Neural progenitor cell (in vitro differentiated cells): ENCODE results near the gene SIRT7. TPM values are rescaled to one million over a fixed set of nuclear protein-coding genes. Genes with fewer than 3 reads are reported as not detected.

Experiments used
- DNase-seq: peaks from one replicate; pipeline ENCODE4 v3.0.0-alpha.2; 2016; ENCODE audit warnings: low spot score
- H2AFZ ChIP-seq: fragments of 200-600 bp; sonication (generic); replicated peaks from 2 replicates; pipeline ENCODE4 v1.6.1; 2016; ENCODE audit warnings: antibody characterized with exemption
- H3F3A ChIP-seq: fragments of 200-600 bp; sonication (generic); 2 replicates; pipeline ENCODE4 v1.6.1; 2016; ENCODE audit warnings: antibody characterized with exemption, low read depth
- H3K27ac ChIP-seq: fragments of 200-600 bp; sonication (generic); 2 replicates; pipeline ENCODE4 v1.5.1; 2016; ENCODE audit warnings: mild to moderate bottlenecking
- H3K27me3 ChIP-seq: fragments of 200-600 bp; sonication (generic); 2 replicates; pipeline ENCODE4 v1.6.1; 2016; ENCODE audit warnings: mild to moderate bottlenecking, moderate library complexity
- H3K36me3 ChIP-seq: fragments of 200-600 bp; sonication (generic); 2 replicates; pipeline ENCODE4 v1.5.1; 2016
- H3K4me1 ChIP-seq: fragments of 200-600 bp; sonication (generic); 2 replicates; pipeline ENCODE4 v1.6.1; 2016; ENCODE audit warnings: mixed run types
- H3K4me2 ChIP-seq: fragments of 200-600 bp; sonication (generic); 2 replicates; pipeline ENCODE4 v1.6.1; 2016
- H3K4me3 ChIP-seq: fragments of 200-600 bp; sonication (generic); 2 replicates; pipeline ENCODE4 v1.5.1; 2016
- H3K79me2 ChIP-seq: fragments of 200-600 bp; sonication (generic); 2 replicates; pipeline ENCODE4 v1.6.1; 2016; ENCODE audit warnings: low read depth
- H3K9ac ChIP-seq: fragments of 200-600 bp; sonication (generic); 2 replicates; pipeline ENCODE4 v1.6.1; 2016
- H3K9me3 ChIP-seq: fragments of 200-600 bp; sonication (generic); 2 replicates; pipeline ENCODE4 v1.5.1; 2016; ENCODE audit warnings: low read depth
- H4K20me1 ChIP-seq: fragments of 200-600 bp; sonication (generic); 2 replicates; pipeline ENCODE4 v1.6.1; 2016; ENCODE audit warnings: low read depth
- H3K27ac Mint-ChIP-seq: 3 replicates; pipeline ENCODE4 v1.8.0; 2021; ENCODE audit warnings: mixed read lengths
- H3K27me3 Mint-ChIP-seq: 2 replicates; pipeline ENCODE4 v1.8.0; 2022; ENCODE audit warnings: low read depth, mild to moderate bottlenecking, inconsistent platforms, moderate library complexity, mixed read lengths; ENCODE audit not compliant: insufficient read depth
- H3K36me3 Mint-ChIP-seq: 3 replicates; pipeline ENCODE4 v1.8.0; 2021; ENCODE audit warnings: mixed read lengths
- H3K4me1 Mint-ChIP-seq: 3 replicates; pipeline ENCODE4 v1.8.0; 2021; ENCODE audit warnings: mixed read lengths
- H3K4me3 Mint-ChIP-seq: 3 replicates; pipeline ENCODE4 v1.8.0; 2021; ENCODE audit warnings: mild to moderate bottlenecking, moderate library complexity, mixed read lengths
- H3K9me3 Mint-ChIP-seq: 3 replicates; pipeline ENCODE4 v1.8.0; 2020; ENCODE audit warnings: mixed read lengths
- EZH2 ChIP-seq: fragments of 200-600 bp; sonication (generic); IDR thresholded peaks from 2 replicates; pipeline ENCODE4 v1.6.1; 2017; ENCODE audit warnings: antibody characterized with exemption, mild to moderate bottlenecking, moderate library complexity
- EZH2phosphoT487 ChIP-seq: fragments of 200-600 bp; sonication (generic); IDR thresholded peaks from 2 replicates; pipeline ENCODE4 v1.6.1; 2017; ENCODE audit warnings: antibody characterized with exemption
- total RNA-seq: library from RNA; depleted of rRNA; stranded (reverse); fragments of >200 nt; gene quantifications from 2 replicates; pipeline ENCODE4 v1.2.3, GENCODE V29; 2015; ENCODE audit warnings: low replicate concordance
- TF ChIP-seq, protein P1 (sequence below): fragments of 200-600 bp; sonication (generic); IDR thresholded peaks from 2 replicates; pipeline ENCODE4 v1.5.1; 2017; ENCODE audit warnings: antibody characterized with exemption, mild to moderate bottlenecking

Gene SIRT7
- total RNA-seq, 1 donor from 2014 or later, result 5.1 TPM

- no peak overlapping the region for H3K27ac Mint-ChIP-seq
- Histone ChIP-seq H3K36me3 (no peaks in the 10 kb centered on the region), H4K20me1 (peaks cover 31% of the 10 kb centered on the region), H3K27me3 (no peaks in the 10 kb centered on the region), H3K4me3 (peak overlapping the region; percentile 96), H3K79me2 (peaks cover 29% of the 10 kb centered on the region), H3K27ac (no peak overlapping the region), H3F3A (peaks cover 42% of the 10 kb centered on the region), H3K9me3 (no peaks in the 10 kb centered on the region), H3K9ac (no peak overlapping the region), H2AFZ (no peak overlapping the region), H3K4me2 (peak overlapping the region; percentile 90), H3K4me1 (peaks cover 10% of the 10 kb centered on the region)
- TF ChIP-seq, protein P1, sequence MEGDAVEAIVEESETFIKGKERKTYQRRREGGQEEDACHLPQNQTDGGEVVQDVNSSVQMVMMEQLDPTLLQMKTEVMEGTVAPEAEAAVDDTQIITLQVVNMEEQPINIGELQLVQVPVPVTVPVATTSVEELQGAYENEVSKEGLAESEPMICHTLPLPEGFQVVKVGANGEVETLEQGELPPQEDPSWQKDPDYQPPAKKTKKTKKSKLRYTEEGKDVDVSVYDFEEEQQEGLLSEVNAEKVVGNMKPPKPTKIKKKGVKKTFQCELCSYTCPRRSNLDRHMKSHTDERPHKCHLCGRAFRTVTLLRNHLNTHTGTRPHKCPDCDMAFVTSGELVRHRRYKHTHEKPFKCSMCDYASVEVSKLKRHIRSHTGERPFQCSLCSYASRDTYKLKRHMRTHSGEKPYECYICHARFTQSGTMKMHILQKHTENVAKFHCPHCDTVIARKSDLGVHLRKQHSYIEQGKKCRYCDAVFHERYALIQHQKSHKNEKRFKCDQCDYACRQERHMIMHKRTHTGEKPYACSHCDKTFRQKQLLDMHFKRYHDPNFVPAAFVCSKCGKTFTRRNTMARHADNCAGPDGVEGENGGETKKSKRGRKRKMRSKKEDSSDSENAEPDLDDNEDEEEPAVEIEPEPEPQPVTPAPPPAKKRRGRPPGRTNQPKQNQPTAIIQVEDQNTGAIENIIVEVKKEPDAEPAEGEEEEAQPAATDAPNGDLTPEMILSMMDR, result no peak
- TF ChIP-seq EZH2 (no peak), EZH2phosphoT487 (no peak)
- peaks cover 13% of the 10 kb centered on the region for H3K36me3 Mint-ChIP-seq
- peaks cover 2% of the 10 kb centered on the region for H3K27me3 Mint-ChIP-seq
- H3K4me3 Mint-ChIP-seq, result peak overlapping the region; percentile 81
- no peaks in the 10 kb centered on the region for H3K9me3 Mint-ChIP-seq
- peaks cover 20% of the 10 kb centered on the region for H3K4me1 Mint-ChIP-seq
- no peak for DNase-seq
These were observed 1.6 kb downstream of the SIRT7 start for GRCh38 chr17:81916234-81917001.

DNA sequence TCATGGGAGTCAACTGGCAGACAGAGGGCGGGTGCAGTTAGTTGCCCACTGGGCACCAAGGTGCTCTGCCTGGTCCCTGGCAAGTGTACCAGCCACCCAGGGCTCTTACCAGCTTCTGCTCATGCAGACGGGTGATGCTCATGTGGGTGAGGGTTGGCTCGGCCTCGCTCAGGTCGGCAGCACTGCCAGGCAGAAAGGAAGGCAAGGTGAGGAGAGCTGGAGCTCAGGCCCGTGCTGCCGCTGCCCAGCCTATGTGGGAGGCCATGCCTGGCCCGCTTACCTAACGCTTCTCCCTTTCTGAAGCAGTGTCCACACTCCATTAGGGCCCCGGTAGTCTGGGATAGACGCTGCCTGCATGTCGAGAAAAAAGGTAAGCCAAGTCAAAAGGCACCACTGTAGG lies 2.6 kb downstream of the SIRT7 start:
- H3K4me3 ChIP-seq, result no peak overlapping the region
- H3K4me1 ChIP-seq, result peaks cover 13% of the 10 kb centered on the region
- no peak overlapping the region for H3K4me2 ChIP-seq
- peaks cover 18% of the 10 kb centered on the region for H3K79me2 ChIP-seq
- no peak overlapping the region for H2AFZ ChIP-seq
- peaks cover 6% of the 10 kb centered on the region for H3K27me3 ChIP-seq
- Mint-ChIP-seq H3K27ac (no peak overlapping the region), H3K9me3 (no peaks in the 10 kb centered on the region), H3K4me1 (peaks cover 20% of the 10 kb centered on the region), H3K27me3 (peaks cover 2% of the 10 kb centered on the region), H3K36me3 (peaks cover 11% of the 10 kb centered on the region), H3K4me3 (no peak overlapping the region)
- peaks cover 45% of the 10 kb centered on the region for H3F3A ChIP-seq
- H3K36me3 ChIP-seq, result no peaks in the 10 kb centered on the region
- H3K27ac ChIP-seq, result no peak overlapping the region
- no peaks in the 10 kb centered on the region for H3K9me3 ChIP-seq
- peaks cover 37% of the 10 kb centered on the region for H4K20me1 ChIP-seq
- no peak overlapping the region for H3K9ac ChIP-seq
- TF ChIP-seq, protein P1, result no peak
- TF ChIP-seq EZH2phosphoT487 (no peak), EZH2 (no peak)
- DNase-seq, result no peak

DNA sequence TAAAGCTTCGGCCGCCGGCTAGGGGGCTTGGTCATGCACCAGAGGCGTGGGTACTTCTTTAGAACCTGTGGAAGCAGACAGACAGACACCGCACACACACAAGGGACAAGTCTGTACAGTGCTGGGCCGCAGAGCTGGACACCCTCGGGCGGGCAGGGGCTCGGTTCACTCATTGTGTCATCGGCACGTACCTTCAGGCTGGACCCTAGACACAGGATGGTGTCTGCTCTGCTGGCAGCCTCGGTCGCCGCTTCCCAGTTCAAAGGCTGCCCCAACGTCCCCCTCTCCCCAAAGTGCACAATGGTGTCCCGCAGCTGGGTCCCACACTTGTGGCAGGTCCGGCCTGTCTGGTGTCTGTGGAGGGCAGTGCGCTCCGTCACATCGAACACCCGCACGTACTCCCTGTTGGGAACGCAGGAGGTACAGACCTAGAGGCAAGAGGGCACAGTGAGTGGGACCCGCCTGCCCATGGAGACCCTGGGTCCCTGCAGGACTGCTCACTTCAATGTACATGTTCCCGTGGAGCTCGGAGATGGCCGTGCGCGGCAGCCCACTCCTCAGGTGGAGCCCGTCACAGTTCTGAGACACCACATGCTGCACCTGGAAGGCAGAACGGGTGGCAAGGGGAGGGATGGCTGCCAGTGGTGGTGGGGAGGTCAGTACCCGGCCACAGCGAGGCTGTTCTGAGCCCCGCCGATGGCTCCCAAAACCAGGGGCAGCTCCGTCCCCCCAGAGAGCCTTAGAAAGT lies 3.7 kb downstream of the SIRT7 start:
- DNase-seq, result no peak
- no peak overlapping the region for H3K27ac Mint-ChIP-seq
- no peak overlapping the region for H3K9ac ChIP-seq
- peak overlapping the region; percentile 21 for H3K4me3 Mint-ChIP-seq
- TF ChIP-seq, protein P1, result no peak
- TF ChIP-seq EZH2, result no peak
- TF ChIP-seq EZH2phosphoT487, result no peak
- H3K79me2 ChIP-seq, result peaks cover 15% of the 10 kb centered on the region
- H3F3A ChIP-seq, result peaks cover 49% of the 10 kb centered on the region
- H3K4me2 ChIP-seq, result no peak overlapping the region
- H3K27ac ChIP-seq, result no peak overlapping the region
- H3K9me3 Mint-ChIP-seq, result no peaks in the 10 kb centered on the region
- peaks cover 16% of the 10 kb centered on the region for H3K4me1 ChIP-seq
- H2AFZ ChIP-seq, result no peak overlapping the region
- peaks cover 27% of the 10 kb centered on the region for H3K4me1 Mint-ChIP-seq
- H3K27me3 ChIP-seq, result peaks cover 17% of the 10 kb centered on the region
- no peaks in the 10 kb centered on the region for H3K27me3 Mint-ChIP-seq
- no peak overlapping the region for H3K4me3 ChIP-seq
- no peaks in the 10 kb centered on the region for H3K36me3 ChIP-seq
- peaks cover 11% of the 10 kb centered on the region for H3K36me3 Mint-ChIP-seq
- no peaks in the 10 kb centered on the region for H3K9me3 ChIP-seq
- peaks cover 48% of the 10 kb centered on the region for H4K20me1 ChIP-seq
